CD4-positive, alpha-beta T cell (primary cell): ENCODE data around the gene FARSA. TPM values are rescaled to one million over a fixed set of nuclear protein-coding genes. Genes with fewer than 3 reads are reported as not detected.

Experiments used
- ATAC-seq: fragments of 200-7000 bp; cut with Tn5 transposase; one replicate; pipeline ENCODE4 v1.10.0; 2022; ENCODE audit warnings: mild to moderate bottlenecking; ENCODE audit not compliant: poor library complexity
- CTCF ChIA-PET: fragments of 350-600 bp; sonication (Branson Sonifier 250); formaldehyde crosslinking; loops from one replicate; lab custom pipeline; 2021; ENCODE audit warnings: antibody characterized with exemption, inconsistent platforms; lab: Charles Lee
- POLR2A ChIA-PET: fragments of 350-600 bp; sonication (Branson Sonifier 250); formaldehyde crosslinking; loops from one replicate; lab custom pipeline; 2021; ENCODE audit warnings: antibody characterized with exemption, inconsistent platforms; lab: Charles Lee
- DNase-seq, 14 experiments: peaks; one replicate each; pipeline ENCODE4 v3.0.0-alpha.2; 2013 to 2020; ENCODE audit warnings: mixed read lengths in 2 of 14
- H3K27ac ChIP-seq, 2 donors: one replicate each; pipeline versions ENCODE4 v1.5.1 to v1.7.0; 2013; ENCODE audit warnings: low read length in 2 of 2, low read depth in 1 of 2, mild to moderate bottlenecking in 1 of 2
- H3K27me3 ChIP-seq, 2 experiments: 1 replicate in 1 of 2; 2 replicates in 1 of 2; pipeline versions ENCODE4 v1.6.1 to v1.7.0; 2013; ENCODE audit warnings: low read length in 2 of 2, control low read depth in 1 of 2, mild to moderate bottlenecking in 1 of 2, moderate library complexity in 1 of 2; ENCODE audit not compliant: insufficient read depth in 2 of 2, control insufficient read depth in 1 of 2
- H3K36me3 ChIP-seq: one replicate; pipeline ENCODE4 v1.6.1; 2013; ENCODE audit warnings: low read length, control low read depth; ENCODE audit not compliant: insufficient read depth
- H3K4me1 ChIP-seq: one replicate; pipeline ENCODE4 v1.6.1; 2013; ENCODE audit warnings: low read length, control low read depth; ENCODE audit not compliant: insufficient read depth
- H3K4me3 ChIP-seq: one replicate; pipeline ENCODE4 v1.5.1; 2013; ENCODE audit warnings: mild to moderate bottlenecking, low read length, moderate library complexity
- H3K9me3 ChIP-seq, 2 experiments: 1 replicate in 1 of 2; 2 replicates in 1 of 2; pipeline versions ENCODE4 v1.6.1 to v1.7.0; 2013; ENCODE audit warnings: low read length in 2 of 2, mild to moderate bottlenecking in 2 of 2, control low read depth in 1 of 2, moderate library complexity in 1 of 2; ENCODE audit not compliant: control insufficient read depth in 1 of 2, insufficient read depth in 1 of 2
- H3K27ac Mint-ChIP-seq: one replicate; pipeline ENCODE4 v1.8.0; 2020; ENCODE audit warnings: mixed read lengths
- H3K27me3 Mint-ChIP-seq: one replicate; pipeline ENCODE4 v1.8.0; 2021; ENCODE audit warnings: mixed read lengths
- H3K36me3 Mint-ChIP-seq: one replicate; pipeline ENCODE4 v1.8.0; 2021; ENCODE audit warnings: low read depth, mixed read lengths
- H3K4me1 Mint-ChIP-seq: one replicate; pipeline ENCODE4 v1.8.0; 2021; ENCODE audit warnings: low read depth, mixed read lengths
- H3K4me3 Mint-ChIP-seq: one replicate; pipeline ENCODE4 v1.8.0; 2020; ENCODE audit warnings: mild to moderate bottlenecking, mixed read lengths
- H3K9me3 Mint-ChIP-seq: one replicate; pipeline ENCODE4 v1.8.0; 2020; ENCODE audit warnings: mixed read lengths
- CTCF ChIP-seq: fragments of 200-600 bp; IDR thresholded peaks from one replicate; pipeline ENCODE4 v1.8.0; 2022; ENCODE audit warnings: antibody characterized with exemption, mild to moderate bottlenecking
- intact Hi-C, 2 experiments: fragments of 100-400 bp; cut with DNase I in 1 of 2; cut with micrococcal nuclease in 1 of 2; formaldehyde crosslinking; loops; one replicate each; pipeline versions ENCODE4 v1.15.1 to v1.9.0; 2023 to 2025; cut with DNase I, micrococcal nuclease
- total RNA-seq, 174 experiments: library from RNA in 2 of 174; stranded (reverse) in 2 of 174; gene quantifications; one replicate each; pipeline ENCODE4 v1.2.3 and lab custom pipeline; 2021 to 2026

The FARSA gene
- total RNA-seq, 2 experiments from 2014 or later, result 17.2 TPM

DNA sequence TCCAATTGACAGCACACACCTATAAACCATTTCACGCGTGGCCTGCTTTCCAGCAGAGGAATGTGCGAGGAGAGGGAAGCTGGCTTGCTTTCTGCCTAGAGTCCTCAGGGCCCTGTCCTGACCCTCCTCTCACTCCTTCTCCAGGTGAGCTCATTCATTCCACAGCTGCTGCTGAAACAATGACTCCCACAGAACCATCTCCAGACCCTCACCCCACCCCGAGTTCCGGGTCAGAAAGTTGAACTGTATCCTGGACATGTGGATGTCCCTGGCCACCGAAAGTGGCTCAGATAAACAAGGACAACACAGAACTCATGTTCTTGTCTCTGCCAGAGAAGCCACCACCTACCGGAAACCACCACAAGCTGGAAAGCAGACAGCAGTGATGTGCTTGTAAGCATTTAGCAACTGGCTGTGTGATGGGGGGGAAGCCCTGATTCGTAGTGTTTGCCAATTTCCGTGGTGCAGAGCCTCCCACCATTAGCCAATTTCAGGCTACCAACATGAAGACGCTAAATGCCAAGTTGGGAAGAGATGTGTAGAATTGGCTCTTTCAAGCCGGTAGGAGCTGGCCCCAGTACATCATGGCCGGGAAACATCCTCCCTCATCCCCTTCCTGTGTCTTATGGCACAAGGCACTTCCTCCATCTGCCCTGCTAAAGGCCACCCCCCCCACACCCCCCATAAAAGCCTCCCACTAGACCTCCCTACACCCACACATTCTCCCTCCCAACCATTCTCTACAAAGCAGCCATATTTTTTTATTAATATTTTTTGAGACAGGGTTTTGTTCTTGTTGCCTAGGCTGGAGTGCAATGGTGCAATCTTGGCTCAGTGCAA lies 19.4 kb downstream of the FARSA start:
- Histone ChIP-seq H3K4me1 (peaks cover 33% of the 10 kb centered on the region), H3K4me3 (peak overlapping the region; percentile 24), H3K27me3 (no peaks in the 10 kb centered on the region), H3K36me3 (no peaks in the 10 kb centered on the region), H3K27ac (peak overlapping the region; percentile 28 to 55), H3K9me3 (no peaks in the 10 kb centered on the region)
- CTCF ChIA-PET, result interaction anchor here (0.9 to 1.7 kb wide), 3 partner anchors 23 to 51 kb away, joined by 4 to 5 read pairs (median 4); partner anchors contain the start of gene GCDH
- ATAC-seq, result peak; percentile 93
- H3K4me1 Mint-ChIP-seq, result peaks cover 31% of the 10 kb centered on the region
- DNase-seq, result peak; percentile 41 to 80 (median 60)
- no peaks in the 10 kb centered on the region for H3K27me3 Mint-ChIP-seq
- TF ChIP-seq CTCF, result no peak
- peak overlapping the region; percentile 72 for H3K4me3 Mint-ChIP-seq
- intact Hi-C loops, result loop anchor here (1.0 to 2.0 kb wide), 2 partner anchors 21 to 24 kb away; no protein-coding TSS in a partner anchor
- H3K9me3 Mint-ChIP-seq, result no peaks in the 10 kb centered on the region
- POLR2A ChIA-PET, result interaction anchor here (0.6 to 4.8 kb wide), 8 partner anchors 10 to 1075 kb away, joined by 3 to 47 read pairs (median 10); partner anchors contain the start of genes CALR, FARSA and GCDH
- H3K36me3 Mint-ChIP-seq, result peaks cover 2% of the 10 kb centered on the region
- peak overlapping the region; percentile 91 for H3K27ac Mint-ChIP-seq

- H3K4me1 Mint-ChIP-seq, result peaks cover 27% of the 10 kb centered on the region
- no peak overlapping the region for H3K27ac ChIP-seq
- no peaks in the 10 kb centered on the region for H3K27me3 Mint-ChIP-seq
Measured at GRCh38 chr19:12913011-12913561, 20.4 kb downstream of the FARSA start.

More at GRCh38 chr19:12913011-12913561, 20.4 kb downstream of the FARSA start:
- Mint-ChIP-seq H3K4me3 (no peak overlapping the region), H3K27ac (peak overlapping the region; percentile 91), H3K9me3 (no peaks in the 10 kb centered on the region), H3K36me3 (no peaks in the 10 kb centered on the region)
- no peak for TF ChIP-seq CTCF
- CTCF ChIA-PET, result interaction anchor here (1.7 kb wide), 1 partner anchor 52 kb away, joined by 5 read pairs; no protein-coding TSS in a partner anchor
- DNase-seq (no peak), ATAC-seq (no peak)
- Histone ChIP-seq H3K4me3 (no peak overlapping the region), H3K27me3 (no peaks in the 10 kb centered on the region), H3K9me3 (no peaks in the 10 kb centered on the region), H3K4me1 (peaks cover 23% of the 10 kb centered on the region), H3K36me3 (no peaks in the 10 kb centered on the region)
- intact Hi-C loops, result loop anchor here in 1 of 2 experiments (2.0 kb wide), 1 partner anchor 20 kb away; no protein-coding TSS in a partner anchor
- POLR2A ChIA-PET, result interaction anchor here (0.6 to 4.8 kb wide), 7 partner anchors 9 to 1076 kb away, joined by 3 to 47 read pairs (median 12); partner anchors contain the start of genes CALR, FARSA and GCDH
